GM12878 (cell line): ENCODE data around the gene HECTD4. TPM values are rescaled to one million over a fixed set of nuclear protein-coding genes. Genes with fewer than 3 reads are reported as not detected.

Experiments
- ATAC-seq: fragments of 200-7000 bp; cut with Tn5 transposase; 3 replicates; pipeline ENCODE4 v1.9.1; 2020; ENCODE audit warnings: mild to moderate bottlenecking, moderate library complexity
- BruUV-seq: library from RNA; stranded (reverse); fragments of 400-500 nt; replicated peaks from 2 replicates; lab custom pipeline; 2021; lab: Mats Ljungman, UMichigan
- CTCF ChIA-PET: fragments of 300-600 bp; sonication (Branson Sonifier 250); formaldehyde crosslinking; extraction: SDS; loops from one replicate; lab custom pipeline; 2021; ENCODE audit warnings: inconsistent platforms; lab: Yijun Ruan, JAX
- POLR2A ChIA-PET: fragments of 350-600 bp; formaldehyde crosslinking; extraction: SDS; loops from one replicate; lab custom pipeline; 2021; ENCODE audit warnings: inconsistent platforms; lab: Charles Lee
- RAD21 ChIA-PET: fragments of 300-600 bp; sonication (Branson Sonifier 250); formaldehyde crosslinking; loops from one replicate; lab custom pipeline; 2023; ENCODE audit warnings: antibody characterized with exemption; ENCODE audit not compliant: unreplicated experiment; lab: Charles Lee
- SMC1A ChIA-PET: fragments of 300-600 bp; sonication (Branson Sonifier 250); formaldehyde crosslinking; loops from one replicate; lab custom pipeline; 2023; ENCODE audit not compliant: unreplicated experiment, uncharacterized antibody; lab: Charles Lee
- DNase-seq: peaks from one replicate; pipeline ENCODE4 v3.0.0-alpha.2; 2011; ENCODE audit warnings: low read depth, low spot score
- FAIRE-seq: peaks from 3 replicates; lab custom pipeline; 2011; peaks lifted over from hg19 to GRCh38; lab: Jason Lieb, UNC
- H2AFZ ChIP-seq: 2 replicates; pipeline ENCODE4 v1.6.0; 2011; ENCODE audit warnings: low read depth, low read length, control low read depth; ENCODE audit not compliant: control insufficient read depth
- H3K27ac ChIP-seq: 2 replicates; pipeline ENCODE4 v1.5.1; 2011; ENCODE audit warnings: control low read depth; ENCODE audit not compliant: control insufficient read depth, insufficient read depth
- H3K27me3 ChIP-seq, 2 experiments: replicated peaks in 1 of 2; 2 replicates each; pipeline versions ENCODE4 v1.6.0 to v1.6.1; 2011; ENCODE audit warnings: low read length in 1 of 2; ENCODE audit not compliant: control insufficient read depth in 2 of 2, insufficient read depth in 2 of 2
- H3K36me3 ChIP-seq, 2 experiments: 2 replicates each; pipeline ENCODE4 v1.5.1; 2011; ENCODE audit warnings: low read length in 1 of 2; ENCODE audit not compliant: control insufficient read depth in 2 of 2, insufficient read depth in 2 of 2
- H3K4me1 ChIP-seq: 2 replicates; pipeline ENCODE4 v1.6.1; 2011; ENCODE audit warnings: mild to moderate bottlenecking, low read length, moderate library complexity, mixed read lengths; ENCODE audit not compliant: control insufficient read depth, insufficient read depth
- H3K4me2 ChIP-seq: 2 replicates; pipeline ENCODE4 v1.6.0; 2011; ENCODE audit warnings: control low read depth; ENCODE audit not compliant: control insufficient read depth, insufficient read depth
- H3K4me3 ChIP-seq: fragments of 200-600 bp; sonication (generic); 2 replicates; pipeline ENCODE4 v1.5.1; 2016
- H3K79me2 ChIP-seq: 2 replicates; pipeline ENCODE4 v1.6.0; 2011; ENCODE audit warnings: low read length; ENCODE audit not compliant: control insufficient read depth, insufficient read depth
- H3K9ac ChIP-seq: 2 replicates; pipeline ENCODE4 v1.8.0; 2011; ENCODE audit warnings: low read length, control low read depth, mixed read lengths; ENCODE audit not compliant: control insufficient read depth, insufficient read depth
- H3K9me3 ChIP-seq: replicated peaks from 3 replicates; pipeline ENCODE4 v1.5.1; 2011; ENCODE audit warnings: mild to moderate bottlenecking, low read length; ENCODE audit not compliant: control insufficient read depth, insufficient read depth
- H4K20me1 ChIP-seq: 2 replicates; pipeline ENCODE4 v1.6.0; 2011; ENCODE audit not compliant: control insufficient read depth, insufficient read depth
- CREB1 ChIP-seq: IDR thresholded peaks from 2 replicates; pipeline ENCODE4 v1.6.1; 2012; ENCODE audit warnings: low read depth, mild to moderate bottlenecking, inconsistent platforms
- ESRRA ChIP-seq: IDR thresholded peaks from 2 replicates; pipeline ENCODE4 v1.6.1; 2012; ENCODE audit warnings: mild to moderate bottlenecking, low read length, improper control_type of control experiment
- STAT3 ChIP-seq: IDR thresholded peaks from 2 replicates; pipeline ENCODE4 v1.6.1; 2011; ENCODE audit warnings: low read depth, low read length, improper control_type of control experiment
- WGBS: methylation state at CpG from one replicate; pipeline ENCODE4 v1.1.6; 2016; ENCODE audit warnings: low lambda C conversion rate; ENCODE audit not compliant: insufficient replicate concordance, insufficient coverage; ENCODE audit errors: missing lambda C conversion rate; 5-methylcytosine and 5-hydroxymethylcytosine counted together
- in situ Hi-C: fragments of 300-500 bp; cut with MboI; formaldehyde crosslinking; loops from 9 replicates; pipeline ENCODE4 v1.14.3; 2018; ENCODE audit warnings: mixed read lengths
- intact Hi-C: fragments of 100-400 bp; cut with micrococcal nuclease; formaldehyde crosslinking; loops from one replicate; pipeline ENCODE4 v1.14.2; 2022; ENCODE audit not compliant: unreplicated experiment
- polyA plus RNA-seq, 11 experiments: library from polyadenylated mRNA; depleted of rRNA in 4 of 11; unstranded in 6 of 11; stranded (reverse) in 5 of 11; fragments of >200 nt; fragmentation: Nextera tagmentation in 4 of 11; fragmentation: Illumina TruSeq in 1 of 11; extraction: Ambion mirVana in 4 of 11; extraction: Trizol in 1 of 11; gene quantifications; 1 replicate in 1 of 11; 2 replicates in 10 of 11; pipeline versions ENCODE4 v1.2.1 to v1.2.3, GENCODE V29; 2011 to 2016; ENCODE audit warnings: inconsistent platforms in 2 of 11, missing spikeins in 2 of 11, low read depth in 1 of 11
- total RNA-seq, 4 experiments: library from RNA; depleted of rRNA in 3 of 4; stranded (reverse); fragments of >200 nt in 3 of 4; fragmentation: Illumina TruSeq in 1 of 4; extraction: Trizol in 1 of 4; gene quantifications; 2 replicates each; pipeline versions ENCODE4 v1.2.1 to v1.2.3, GENCODE V29; 2013 to 2021
- TF ChIP-seq, protein P1 (sequence below): fragments of 150-350 bp; IDR thresholded peaks from 2 replicates; pipeline ENCODE4 v1.6.1; 2016; ENCODE audit warnings: low read depth, low read length
- TF ChIP-seq, protein P2 (sequence below): fragments of 450-650 bp; formaldehyde crosslinking; IDR thresholded peaks from 2 replicates; pipeline ENCODE4 v1.5.0; 2022; ENCODE audit warnings: mild to moderate bottlenecking, missing genetic modification characterization

The HECTD4 gene
- total and polyA plus RNA-seq, 10 of the 15 experiments (the other 5 are each of a cell fraction or from before 2014, with no cell fraction given), result 5.8 to 43.9 (median 17.9) TPM

DNA sequence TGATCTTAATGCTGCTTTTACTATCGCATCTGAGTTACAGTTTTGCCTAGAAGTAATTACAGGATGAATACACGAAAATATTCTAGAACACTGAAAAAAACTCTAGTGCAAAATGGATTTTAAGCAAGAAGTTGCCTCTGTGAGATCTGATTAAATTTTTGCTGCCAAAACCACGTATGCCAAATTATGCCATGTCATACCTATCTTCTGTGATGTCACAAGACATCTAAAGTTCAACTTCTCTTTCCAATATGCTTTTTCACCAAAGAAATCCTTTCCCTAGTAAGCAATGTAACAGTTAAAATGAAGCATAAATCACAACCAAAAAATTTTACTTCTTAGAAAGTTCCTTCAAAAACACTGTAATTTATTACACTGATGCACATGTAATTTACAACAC is 39.6 kb downstream of the HECTD4 start:
- in situ Hi-C loops, result no loop called here
- ChIA-PET SMC1A (interaction anchor here (0.6 kb wide), 1 partner anchor 77 kb away, joined by 3 read pairs; no protein-coding TSS in a partner anchor), CTCF (no interaction called here), POLR2A (no interaction called here), RAD21 (no interaction called here)
- no peak for FAIRE-seq
- H3K4me1 ChIP-seq, result peaks cover 24% of the 10 kb centered on the region
- intact Hi-C loops, result no loop called here
- no peaks in the 10 kb centered on the region for H3K27me3 ChIP-seq
- H3K4me3 ChIP-seq, result no peak overlapping the region
- ATAC-seq, result no peak
- H3K36me3 ChIP-seq, result peaks cover 0 to 3% of the 10 kb centered on the region in 2 experiments; a peak in 1 of 4 replicates
- no peak overlapping the region for H3K9ac ChIP-seq
- no TSS peak for BruUV-seq
- H3K79me2 ChIP-seq, result peaks cover 26% of the 10 kb centered on the region
- H3K4me2 ChIP-seq, result no peak overlapping the region
- H4K20me1 ChIP-seq, result no peaks in the 10 kb centered on the region
- TF ChIP-seq, protein P1, sequence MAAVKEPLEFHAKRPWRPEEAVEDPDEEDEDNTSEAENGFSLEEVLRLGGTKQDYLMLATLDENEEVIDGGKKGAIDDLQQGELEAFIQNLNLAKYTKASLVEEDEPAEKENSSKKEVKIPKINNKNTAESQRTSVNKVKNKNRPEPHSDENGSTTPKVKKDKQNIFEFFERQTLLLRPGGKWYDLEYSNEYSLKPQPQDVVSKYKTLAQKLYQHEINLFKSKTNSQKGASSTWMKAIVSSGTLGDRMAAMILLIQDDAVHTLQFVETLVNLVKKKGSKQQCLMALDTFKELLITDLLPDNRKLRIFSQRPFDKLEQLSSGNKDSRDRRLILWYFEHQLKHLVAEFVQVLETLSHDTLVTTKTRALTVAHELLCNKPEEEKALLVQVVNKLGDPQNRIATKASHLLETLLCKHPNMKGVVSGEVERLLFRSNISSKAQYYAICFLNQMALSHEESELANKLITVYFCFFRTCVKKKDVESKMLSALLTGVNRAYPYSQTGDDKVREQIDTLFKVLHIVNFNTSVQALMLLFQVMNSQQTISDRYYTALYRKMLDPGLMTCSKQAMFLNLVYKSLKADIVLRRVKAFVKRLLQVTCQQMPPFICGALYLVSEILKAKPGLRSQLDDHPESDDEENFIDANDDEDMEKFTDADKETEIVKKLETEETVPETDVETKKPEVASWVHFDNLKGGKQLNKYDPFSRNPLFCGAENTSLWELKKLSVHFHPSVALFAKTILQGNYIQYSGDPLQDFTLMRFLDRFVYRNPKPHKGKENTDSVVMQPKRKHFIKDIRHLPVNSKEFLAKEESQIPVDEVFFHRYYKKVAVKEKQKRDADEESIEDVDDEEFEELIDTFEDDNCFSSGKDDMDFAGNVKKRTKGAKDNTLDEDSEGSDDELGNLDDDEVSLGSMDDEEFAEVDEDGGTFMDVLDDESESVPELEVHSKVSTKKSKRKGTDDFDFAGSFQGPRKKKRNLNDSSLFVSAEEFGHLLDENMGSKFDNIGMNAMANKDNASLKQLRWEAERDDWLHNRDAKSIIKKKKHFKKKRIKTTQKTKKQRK, result no peak
- TF ChIP-seq CREB1, result 0 out of 2 replicates have a peak, but pooled peaks have one; percentile 24
- TF ChIP-seq ESRRA, result no peak
- TF ChIP-seq STAT3, result no peak
- TF ChIP-seq, protein P2, sequence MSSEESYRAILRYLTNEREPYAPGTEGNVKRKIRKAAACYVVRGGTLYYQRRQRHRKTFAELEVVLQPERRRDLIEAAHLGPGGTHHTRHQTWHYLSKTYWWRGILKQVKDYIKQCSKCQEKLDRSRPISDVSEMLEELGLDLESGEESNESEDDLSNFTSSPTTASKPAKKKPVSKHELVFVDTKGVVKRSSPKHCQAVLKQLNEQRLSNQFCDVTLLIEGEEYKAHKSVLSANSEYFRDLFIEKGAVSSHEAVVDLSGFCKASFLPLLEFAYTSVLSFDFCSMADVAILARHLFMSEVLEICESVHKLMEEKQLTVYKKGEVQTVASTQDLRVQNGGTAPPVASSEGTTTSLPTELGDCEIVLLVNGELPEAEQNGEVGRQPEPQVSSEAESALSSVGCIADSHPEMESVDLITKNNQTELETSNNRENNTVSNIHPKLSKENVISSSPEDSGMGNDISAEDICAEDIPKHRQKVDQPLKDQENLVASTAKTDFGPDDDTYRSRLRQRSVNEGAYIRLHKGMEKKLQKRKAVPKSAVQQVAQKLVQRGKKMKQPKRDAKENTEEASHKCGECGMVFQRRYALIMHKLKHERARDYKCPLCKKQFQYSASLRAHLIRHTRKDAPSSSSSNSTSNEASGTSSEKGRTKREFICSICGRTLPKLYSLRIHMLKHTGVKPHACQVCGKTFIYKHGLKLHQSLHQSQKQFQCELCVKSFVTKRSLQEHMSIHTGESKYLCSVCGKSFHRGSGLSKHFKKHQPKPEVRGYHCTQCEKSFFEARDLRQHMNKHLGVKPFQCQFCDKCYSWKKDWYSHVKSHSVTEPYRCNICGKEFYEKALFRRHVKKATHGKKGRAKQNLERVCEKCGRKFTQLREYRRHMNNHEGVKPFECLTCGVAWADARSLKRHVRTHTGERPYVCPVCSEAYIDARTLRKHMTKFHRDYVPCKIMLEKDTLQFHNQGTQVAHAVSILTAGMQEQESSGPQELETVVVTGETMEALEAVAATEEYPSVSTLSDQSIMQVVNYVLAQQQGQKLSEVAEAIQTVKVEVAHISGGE (CRISPR knock-in tag), result no peak
- WGBS, result 95% methylated on average over 3 of the region's 3 CpGs
- H3K9me3 ChIP-seq, result no peaks in the 10 kb centered on the region
- DNase-seq, result no peak
- no peak overlapping the region for H2AFZ ChIP-seq
- H3K27ac ChIP-seq, result no peak overlapping the region
